PC-9 (cell line): ENCODE results near the gene CBLB. TPM values are rescaled to one million over a fixed set of nuclear protein-coding genes. Genes with fewer than 3 reads are reported as not detected.

Experiments used
- BruUV-seq: library from RNA; stranded (reverse); fragments of 400-500 nt; replicated peaks from 2 replicates; lab custom pipeline; 2021; lab: Mats Ljungman, UMichigan
- CTCF ChIA-PET: fragments of 300-600 bp; sonication (Branson Sonifier 250); formaldehyde crosslinking; loops from one replicate; lab custom pipeline; 2022; ENCODE audit warnings: antibody characterized with exemption; lab: Charles Lee
- POLR2A ChIA-PET: fragments of 300-600 bp; sonication (Branson Sonifier 250); formaldehyde crosslinking; loops from one replicate; lab custom pipeline; 2022; ENCODE audit warnings: antibody characterized with exemption; ENCODE audit not compliant: unreplicated experiment; lab: Charles Lee
- DNase-seq, 2 experiments: peaks; one replicate each; pipeline versions ENCODE4 v3.0.0 to v3.0.0-alpha.2; 2015 to 2022; ENCODE audit warnings: mixed read lengths in 1 of 2
- H2AFZ ChIP-seq: fragments of 200-600 bp; sonication (generic); 2 replicates; pipeline ENCODE4 v1.8.1; 2017; ENCODE audit warnings: antibody characterized with exemption
- H3F3A ChIP-seq: fragments of 200-600 bp; sonication (generic); 2 replicates; pipeline ENCODE4 v1.8.1; 2017; ENCODE audit warnings: antibody characterized with exemption, mild to moderate bottlenecking, low read depth; ENCODE audit not compliant: insufficient read depth
- H3K27ac ChIP-seq: fragments of 200-600 bp; sonication (generic); 2 replicates; pipeline ENCODE4 v1.6.1; 2016; ENCODE audit warnings: mixed run types
- H3K27me3 ChIP-seq: fragments of 200-600 bp; sonication (generic); 2 replicates; pipeline ENCODE4 v1.6.1; 2016; ENCODE audit warnings: low read depth, mixed run types; ENCODE audit not compliant: insufficient read depth
- H3K36me3 ChIP-seq: fragments of 200-600 bp; sonication (generic); 2 replicates; pipeline ENCODE4 v1.6.1; 2016; ENCODE audit warnings: low read depth, mixed run types
- H3K4me1 ChIP-seq: fragments of 200-600 bp; sonication (generic); replicated peaks from 2 replicates; pipeline ENCODE4 v1.6.1; 2016; ENCODE audit warnings: mixed run types; ENCODE audit not compliant: insufficient read depth
- H3K4me2 ChIP-seq: fragments of 200-600 bp; sonication (generic); 2 replicates; pipeline ENCODE4 v1.6.1; 2017; ENCODE audit warnings: mixed run types
- H3K4me3 ChIP-seq: fragments of 200-600 bp; sonication (generic); 2 replicates; pipeline ENCODE4 v1.6.1; 2016; ENCODE audit warnings: mixed run types
- H3K79me2 ChIP-seq: fragments of 200-600 bp; sonication (generic); 2 replicates; pipeline ENCODE4 v1.6.1; 2017; ENCODE audit warnings: low read depth, mixed run types
- H3K9me2 ChIP-seq: fragments of 200-600 bp; sonication (generic); 2 replicates; pipeline ENCODE4 v1.8.1; 2017; ENCODE audit warnings: mild to moderate bottlenecking; ENCODE audit not compliant: insufficient read depth
- H3K9me3 ChIP-seq: fragments of 200-600 bp; sonication (generic); 2 replicates; pipeline ENCODE4 v1.8.1; 2016; ENCODE audit warnings: low read depth; ENCODE audit not compliant: insufficient read depth
- H4K20me1 ChIP-seq: fragments of 200-600 bp; sonication (generic); 2 replicates; pipeline ENCODE4 v1.8.1; 2017; ENCODE audit not compliant: insufficient read depth
- EZH2 ChIP-seq: fragments of 200-600 bp; sonication (generic); IDR thresholded peaks from 2 replicates; pipeline ENCODE4 v1.8.0; 2017; ENCODE audit warnings: antibody characterized with exemption, low read depth
- intact Hi-C: fragments of 100-400 bp; cut with micrococcal nuclease; formaldehyde crosslinking; loops from one replicate; pipeline ENCODE4 v1.10.0; 2022; ENCODE audit not compliant: unreplicated experiment
- total RNA-seq: library from RNA; stranded (reverse); gene quantifications from 2 replicates; pipeline ENCODE4 v1.2.3, GENCODE V29; 2021
- TF ChIP-seq, protein P1 (sequence below): fragments of 200-600 bp; sonication (generic); conservative IDR thresholded peaks from 2 replicates; pipeline ENCODE4 v1.6.1; 2017; ENCODE audit warnings: mixed run types, antibody characterized with exemption, mild to moderate bottlenecking, moderate library complexity

The CBLB gene
- total RNA-seq, 1 experiment from 2014 or later, result 44.0 TPM

DNA sequence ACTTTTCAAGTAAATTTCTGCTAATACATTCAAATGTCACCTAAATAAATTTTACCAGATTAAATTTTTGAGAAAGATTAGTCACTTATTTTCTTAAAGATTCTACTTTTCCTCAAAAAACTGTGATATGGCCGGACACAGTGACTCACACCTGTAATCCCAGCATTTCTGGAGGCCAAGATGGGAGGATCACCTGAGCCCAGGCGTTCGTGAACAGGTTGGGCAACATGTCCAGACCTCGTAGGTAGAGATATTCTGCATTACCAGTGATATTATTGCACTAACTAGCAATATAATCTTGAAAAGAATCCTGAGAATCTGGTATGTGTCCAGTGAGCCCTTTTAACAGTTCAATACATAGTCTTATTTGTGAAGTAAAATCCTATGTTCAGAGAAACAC lies 61.7 kb downstream of the CBLB start:
- CTCF ChIA-PET, result no interaction called here
- H3K27ac ChIP-seq, result no peak overlapping the region
- BruUV-seq, result no TSS peak
- no peaks in the 10 kb centered on the region for H3K9me2 ChIP-seq
- no peaks in the 10 kb centered on the region for H3K79me2 ChIP-seq
- H3K4me2 ChIP-seq, result no peak overlapping the region
- no peaks in the 10 kb centered on the region for H3K36me3 ChIP-seq
- H2AFZ ChIP-seq, result no peak overlapping the region
- POLR2A ChIA-PET, result no interaction called here
- peaks cover under 1% of the 10 kb centered on the region; the same call in 1 of the 2 replicates for H3F3A ChIP-seq
- H3K4me3 ChIP-seq, result no peak overlapping the region
- H3K27me3 ChIP-seq, result no peaks in the 10 kb centered on the region
- no peak for DNase-seq
- intact Hi-C loops, result loop anchor here (2.0 kb wide), 1 partner anchor 62 kb away; the partner anchor contains the start of gene CBLB
- no peaks in the 10 kb centered on the region for H4K20me1 ChIP-seq
- H3K4me1 ChIP-seq, result peaks cover 15% of the 10 kb centered on the region; the same call in 1 of the 2 replicates
- H3K9me3 ChIP-seq, result 0 out of 2 replicates have a peak, but pooled peaks cover 4% of the 10 kb centered on the region
- no peak for TF ChIP-seq EZH2
- TF ChIP-seq, protein P1, sequence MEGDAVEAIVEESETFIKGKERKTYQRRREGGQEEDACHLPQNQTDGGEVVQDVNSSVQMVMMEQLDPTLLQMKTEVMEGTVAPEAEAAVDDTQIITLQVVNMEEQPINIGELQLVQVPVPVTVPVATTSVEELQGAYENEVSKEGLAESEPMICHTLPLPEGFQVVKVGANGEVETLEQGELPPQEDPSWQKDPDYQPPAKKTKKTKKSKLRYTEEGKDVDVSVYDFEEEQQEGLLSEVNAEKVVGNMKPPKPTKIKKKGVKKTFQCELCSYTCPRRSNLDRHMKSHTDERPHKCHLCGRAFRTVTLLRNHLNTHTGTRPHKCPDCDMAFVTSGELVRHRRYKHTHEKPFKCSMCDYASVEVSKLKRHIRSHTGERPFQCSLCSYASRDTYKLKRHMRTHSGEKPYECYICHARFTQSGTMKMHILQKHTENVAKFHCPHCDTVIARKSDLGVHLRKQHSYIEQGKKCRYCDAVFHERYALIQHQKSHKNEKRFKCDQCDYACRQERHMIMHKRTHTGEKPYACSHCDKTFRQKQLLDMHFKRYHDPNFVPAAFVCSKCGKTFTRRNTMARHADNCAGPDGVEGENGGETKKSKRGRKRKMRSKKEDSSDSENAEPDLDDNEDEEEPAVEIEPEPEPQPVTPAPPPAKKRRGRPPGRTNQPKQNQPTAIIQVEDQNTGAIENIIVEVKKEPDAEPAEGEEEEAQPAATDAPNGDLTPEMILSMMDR, result no peak

DNA sequence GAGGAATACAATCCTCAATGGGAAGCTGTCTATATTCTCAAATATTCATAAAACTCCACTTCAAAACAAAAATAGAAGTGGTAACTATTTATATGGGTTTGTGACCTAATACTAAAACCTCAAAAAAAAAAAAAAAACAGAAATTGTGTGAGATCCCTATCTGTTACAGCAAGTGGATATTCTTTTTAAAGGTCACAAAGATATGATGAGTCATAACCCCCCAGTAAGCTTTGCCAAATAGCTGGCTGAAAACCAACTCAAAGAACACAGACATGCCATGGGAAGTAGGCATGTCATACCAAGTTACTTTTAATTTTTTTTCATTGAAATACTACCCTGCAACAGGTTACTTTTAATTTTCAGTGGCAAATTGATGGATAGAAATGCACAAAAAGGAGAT lies 62.5 kb downstream of the CBLB start:
- no peaks in the 10 kb centered on the region for H3F3A ChIP-seq
- H3K27ac ChIP-seq, result no peak overlapping the region
- DNase-seq, result peak; percentile 23 to 57
- H3K27me3 ChIP-seq, result no peaks in the 10 kb centered on the region
- no peak overlapping the region for H2AFZ ChIP-seq
- no peak for TF ChIP-seq EZH2
- TF ChIP-seq, protein P1, result no peak
- CTCF ChIA-PET, result interaction anchor here (0.6 kb wide), 1 partner anchor 14 kb away, joined by 7 read pairs; no protein-coding TSS in a partner anchor
- H3K4me1 ChIP-seq, result peaks cover 10% of the 10 kb centered on the region; the same call in 1 of the 2 replicates
- intact Hi-C loops, result loop anchor here (2.0 kb wide), 1 partner anchor 62 kb away; the partner anchor contains the start of gene CBLB
- 0 out of 2 replicates have a peak, but pooled peaks cover 4% of the 10 kb centered on the region for H3K9me3 ChIP-seq
- no peaks in the 10 kb centered on the region for H3K9me2 ChIP-seq
- no peaks in the 10 kb centered on the region for H3K36me3 ChIP-seq
- no peak overlapping the region for H3K4me2 ChIP-seq
- H3K79me2 ChIP-seq, result no peaks in the 10 kb centered on the region
- H3K4me3 ChIP-seq, result no peak overlapping the region
- no peaks in the 10 kb centered on the region for H4K20me1 ChIP-seq
- POLR2A ChIA-PET, result interaction anchor here (0.6 kb wide), 1 partner anchor 80 kb away, joined by 6 read pairs; no protein-coding TSS in a partner anchor
- BruUV-seq, result no TSS peak

DNA sequence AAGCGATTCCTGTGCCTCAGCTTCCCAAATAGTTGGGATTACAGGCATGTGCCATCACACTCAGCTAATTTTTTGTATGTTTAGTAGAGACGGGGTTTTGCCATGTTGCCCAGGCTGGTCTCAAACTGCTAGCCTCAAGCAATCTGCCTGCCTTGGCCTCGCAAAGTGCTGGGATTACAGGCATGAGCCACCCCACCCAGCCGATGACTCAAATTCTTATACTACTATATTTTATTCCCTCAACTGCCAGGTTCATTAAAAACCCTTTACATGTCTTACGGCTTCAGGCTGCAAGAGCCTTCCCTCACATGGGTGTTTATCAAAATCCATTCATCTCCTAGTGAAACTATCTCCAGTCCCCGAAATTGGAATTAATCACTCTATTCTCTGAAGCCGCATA lies 63.4 kb downstream of the CBLB start:
- H3K27me3 ChIP-seq, result no peaks in the 10 kb centered on the region
- BruUV-seq, result no TSS peak
- CTCF ChIA-PET, result no interaction called here
- peaks cover 10% of the 10 kb centered on the region; the same call in 1 of the 2 replicates for H3K4me1 ChIP-seq
- no peak overlapping the region for H3K27ac ChIP-seq
- intact Hi-C loops, result no loop called here
- POLR2A ChIA-PET, result no interaction called here
- TF ChIP-seq EZH2, result no peak
- TF ChIP-seq, protein P1, result no peak
- no peaks in the 10 kb centered on the region for H3F3A ChIP-seq
- H3K79me2 ChIP-seq, result no peaks in the 10 kb centered on the region
- H3K9me2 ChIP-seq, result no peaks in the 10 kb centered on the region
- H3K36me3 ChIP-seq, result no peaks in the 10 kb centered on the region
- H4K20me1 ChIP-seq, result no peaks in the 10 kb centered on the region
- DNase-seq, result no peak
- 0 out of 2 replicates have a peak, but pooled peaks cover 4% of the 10 kb centered on the region for H3K9me3 ChIP-seq
- no peak overlapping the region for H3K4me3 ChIP-seq
- H2AFZ ChIP-seq, result no peak overlapping the region
- H3K4me2 ChIP-seq, result no peak overlapping the region
